ENCODE results near the gene PTPRJ. TPM values are rescaled to one million over a fixed set of nuclear protein-coding genes. Genes with fewer than 3 reads are reported as not detected.
A peak's percentile ranks its signal among the peaks of the same experiment; 100 is the strongest.

The PTPRJ gene
- total and polyA plus RNA-seq, 2 of the 13 experiments (the other 11 are each of a cell fraction or from before 2014, with no cell fraction given): 1.0 to 1.2 TPM

DNA sequence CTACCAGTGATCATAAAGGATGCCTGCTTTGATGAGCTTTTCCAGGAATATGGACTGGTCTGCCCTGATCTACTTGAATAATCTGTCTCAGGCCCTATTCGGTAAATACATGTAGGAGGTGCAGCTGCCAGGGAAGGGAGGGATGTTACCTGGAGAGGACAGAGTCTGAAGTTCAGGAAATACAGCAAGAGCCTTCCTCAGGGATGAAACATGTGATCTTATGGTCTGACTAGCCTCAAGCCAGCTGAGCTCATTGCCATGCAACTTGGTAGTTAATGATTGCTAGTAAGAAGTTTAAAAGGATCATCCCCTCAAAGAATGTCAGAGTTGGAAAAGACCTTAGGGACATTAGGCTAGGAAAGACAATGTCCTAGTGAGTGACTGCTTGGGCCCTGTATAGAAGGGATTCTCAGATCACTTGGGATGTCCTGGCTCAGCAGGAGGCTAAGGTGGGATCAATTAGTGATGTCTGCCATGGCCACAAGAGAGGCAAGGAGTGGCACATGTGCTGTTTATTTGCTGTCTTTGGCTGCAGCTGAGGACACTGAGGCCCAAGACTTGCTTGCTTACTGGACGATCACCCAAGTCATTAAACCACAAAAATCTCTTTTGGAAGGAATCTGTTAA lies 18.5 kb downstream of the PTPRJ start (continued):
- TF ChIP-seq, protein P1, sequence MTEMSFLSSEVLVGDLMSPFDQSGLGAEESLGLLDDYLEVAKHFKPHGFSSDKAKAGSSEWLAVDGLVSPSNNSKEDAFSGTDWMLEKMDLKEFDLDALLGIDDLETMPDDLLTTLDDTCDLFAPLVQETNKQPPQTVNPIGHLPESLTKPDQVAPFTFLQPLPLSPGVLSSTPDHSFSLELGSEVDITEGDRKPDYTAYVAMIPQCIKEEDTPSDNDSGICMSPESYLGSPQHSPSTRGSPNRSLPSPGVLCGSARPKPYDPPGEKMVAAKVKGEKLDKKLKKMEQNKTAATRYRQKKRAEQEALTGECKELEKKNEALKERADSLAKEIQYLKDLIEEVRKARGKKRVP (CRISPR knock-in tag; IDR thresholded peaks at IDR 0.05): 0 out of 4 replicates have a peak, but pooled peaks of 1 of the 2 experiments have one; percentile 23
- TF ChIP-seq ZNF605 (CRISPR knock-in tag; IDR thresholded peaks at IDR 0.05): peak; percentile 59; the same call in 1 of the 2 replicates
- peak; percentile 51; the same call in 1 of the 2 replicates for TF ChIP-seq POGZ (CRISPR knock-in tag; IDR thresholded peaks at IDR 0.05)
- TF ChIP-seq SRF (IDR thresholded peaks at IDR 0.05; ENCODE audit: low read depth, low read length): no peak
- no peak for TF ChIP-seq ATF7 (IDR thresholded peaks at IDR 0.05)
- TF ChIP-seq ATF7 (CRISPR knock-in tag; IDR thresholded peaks at IDR 0.05): no peak
- TF ChIP-seq POLR2A (IDR thresholded peaks at IDR 0.05; ENCODE audit: insufficient read depth in 1 of 2, low read depth in 2 of 2, low read length in 2 of 2): peak; percentile 68 to 88
- 0 out of 2 replicates have a peak, but pooled peaks have one; percentile 59 for TF ChIP-seq ZNF430 (CRISPR knock-in tag; IDR thresholded peaks at IDR 0.05)
- TF ChIP-seq SOX5 (CRISPR knock-in tag; IDR thresholded peaks at IDR 0.05; ENCODE audit: borderline replicate concordance): peak; percentile 56
- no peak for TF ChIP-seq RXRA (CRISPR knock-in tag; IDR thresholded peaks at IDR 0.05)
- no peak for TF ChIP-seq MAZ (IDR thresholded peaks at IDR 0.05; ENCODE audit: borderline replicate concordance, low read depth, low read length)
- TF ChIP-seq MAZ (CRISPR knock-in tag; IDR thresholded peaks at IDR 0.05; ENCODE audit: low read depth): 0 out of 2 replicates have a peak, but pooled peaks have one; percentile 33
- peak; percentile 65; the same call in 1 of the 2 replicates for TF ChIP-seq HNF4G (IDR thresholded peaks at IDR 0.05; ENCODE audit: borderline replicate concordance, low read depth, low read length)
- no peak for TF ChIP-seq HNF4G (CRISPR knock-in tag; IDR thresholded peaks at IDR 0.05; ENCODE audit: borderline replicate concordance, low read depth)
- TF ChIP-seq TBP (CRISPR knock-in tag; IDR thresholded peaks at IDR 0.05): no peak
- TF ChIP-seq, protein P2, sequence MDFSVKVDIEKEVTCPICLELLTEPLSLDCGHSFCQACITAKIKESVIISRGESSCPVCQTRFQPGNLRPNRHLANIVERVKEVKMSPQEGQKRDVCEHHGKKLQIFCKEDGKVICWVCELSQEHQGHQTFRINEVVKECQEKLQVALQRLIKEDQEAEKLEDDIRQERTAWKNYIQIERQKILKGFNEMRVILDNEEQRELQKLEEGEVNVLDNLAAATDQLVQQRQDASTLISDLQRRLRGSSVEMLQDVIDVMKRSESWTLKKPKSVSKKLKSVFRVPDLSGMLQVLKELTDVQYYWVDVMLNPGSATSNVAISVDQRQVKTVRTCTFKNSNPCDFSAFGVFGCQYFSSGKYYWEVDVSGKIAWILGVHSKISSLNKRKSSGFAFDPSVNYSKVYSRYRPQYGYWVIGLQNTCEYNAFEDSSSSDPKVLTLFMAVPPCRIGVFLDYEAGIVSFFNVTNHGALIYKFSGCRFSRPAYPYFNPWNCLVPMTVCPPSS (IDR thresholded peaks at IDR 0.05): no peak
- peak in 1 of 2 experiments; percentile 9; a peak in 1 of 4 replicates for TF ChIP-seq NR2F1 (CRISPR knock-in tag; IDR thresholded peaks at IDR 0.05)
- peak; percentile 45; the same call in 1 of the 2 replicates for TF ChIP-seq TBX2 (CRISPR knock-in tag; IDR thresholded peaks at IDR 0.05; ENCODE audit: borderline replicate concordance)
- TF ChIP-seq REPIN1 (CRISPR knock-in tag; IDR thresholded peaks at IDR 0.05; ENCODE audit: borderline replicate concordance, low read depth): peak; percentile 37; the same call in 1 of the 2 replicates
- TF ChIP-seq, protein P3, sequence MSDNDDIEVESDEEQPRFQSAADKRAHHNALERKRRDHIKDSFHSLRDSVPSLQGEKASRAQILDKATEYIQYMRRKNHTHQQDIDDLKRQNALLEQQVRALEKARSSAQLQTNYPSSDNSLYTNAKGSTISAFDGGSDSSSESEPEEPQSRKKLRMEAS (IDR thresholded peaks at IDR 0.05): 0 out of 2 replicates have a peak, but pooled peaks have one; percentile 5
- TF ChIP-seq ZNF850 (CRISPR knock-in tag; conservative IDR thresholded peaks at IDR 0.05): no peak
- no peak for TF ChIP-seq ZNF879 (CRISPR knock-in tag; IDR thresholded peaks at IDR 0.05)
- TF ChIP-seq, protein P4, sequence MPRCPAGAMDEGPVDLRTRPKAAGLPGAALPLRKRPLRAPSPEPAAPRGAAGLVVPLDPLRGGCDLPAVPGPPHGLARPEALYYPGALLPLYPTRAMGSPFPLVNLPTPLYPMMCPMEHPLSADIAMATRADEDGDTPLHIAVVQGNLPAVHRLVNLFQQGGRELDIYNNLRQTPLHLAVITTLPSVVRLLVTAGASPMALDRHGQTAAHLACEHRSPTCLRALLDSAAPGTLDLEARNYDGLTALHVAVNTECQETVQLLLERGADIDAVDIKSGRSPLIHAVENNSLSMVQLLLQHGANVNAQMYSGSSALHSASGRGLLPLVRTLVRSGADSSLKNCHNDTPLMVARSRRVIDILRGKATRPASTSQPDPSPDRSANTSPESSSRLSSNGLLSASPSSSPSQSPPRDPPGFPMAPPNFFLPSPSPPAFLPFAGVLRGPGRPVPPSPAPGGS (CRISPR knock-in tag; IDR thresholded peaks at IDR 0.05): no peak
- TF ChIP-seq, protein P5, sequence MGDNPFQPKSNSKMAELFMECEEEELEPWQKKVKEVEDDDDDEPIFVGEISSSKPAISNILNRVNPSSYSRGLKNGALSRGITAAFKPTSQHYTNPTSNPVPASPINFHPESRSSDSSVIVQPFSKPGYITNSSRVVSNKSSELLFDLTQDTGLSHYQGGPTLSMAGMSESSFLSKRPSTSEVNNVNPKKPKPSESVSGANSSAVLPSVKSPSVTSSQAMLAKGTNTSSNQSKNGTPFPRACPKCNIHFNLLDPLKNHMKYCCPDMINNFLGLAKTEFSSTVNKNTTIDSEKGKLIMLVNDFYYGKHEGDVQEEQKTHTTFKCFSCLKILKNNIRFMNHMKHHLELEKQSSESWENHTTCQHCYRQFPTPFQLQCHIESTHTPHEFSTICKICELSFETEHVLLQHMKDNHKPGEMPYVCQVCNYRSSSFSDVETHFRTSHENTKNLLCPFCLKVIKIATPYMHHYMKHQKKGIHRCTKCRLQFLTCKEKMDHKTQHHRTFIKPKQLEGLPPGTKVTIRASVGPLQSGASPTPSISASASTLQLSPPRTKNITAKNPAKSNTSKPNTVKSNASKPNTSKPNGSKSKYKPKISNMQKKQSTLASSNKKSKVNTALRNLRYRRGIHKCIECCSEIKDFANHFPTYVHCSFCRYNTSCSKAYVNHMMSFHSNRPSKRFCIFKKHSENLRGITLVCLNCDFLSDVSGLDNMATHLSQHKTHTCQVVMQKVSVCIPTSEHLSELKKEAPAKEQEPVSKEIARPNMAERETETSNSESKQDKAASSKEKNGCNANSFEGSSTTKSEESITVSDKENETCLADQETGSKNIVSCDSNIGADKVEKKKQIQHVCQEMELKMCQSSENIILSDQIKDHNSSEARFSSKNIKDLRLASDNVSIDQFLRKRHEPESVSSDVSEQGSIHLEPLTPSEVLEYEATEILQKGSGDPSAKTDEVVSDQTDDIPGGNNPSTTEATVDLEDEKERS (CRISPR knock-in tag; IDR thresholded peaks at IDR 0.05): 0 out of 2 replicates have a peak, but pooled peaks have one; percentile 41
